K562 (cell line): Measurements from ENCODE around the gene KLHL9. TPM values are rescaled to one million over a fixed set of nuclear protein-coding genes. Genes with fewer than 3 reads are reported as not detected.

Experiments used
- ATAC-seq: fragments of 200-7000 bp; cut with Tn5 transposase; 3 replicates; pipeline ENCODE4 v1.9.1; 2020; ENCODE audit warnings: moderate library complexity
- BruUV-seq: library from RNA; stranded (reverse); fragments of 400-500 nt; replicated peaks from 2 replicates; lab custom pipeline; 2021; lab: Mats Ljungman, UMichigan
- CTCF ChIA-PET: fragments of 300-600 bp; formaldehyde crosslinking; extraction: SDS; loops from one replicate; lab custom pipeline; 2021; ENCODE audit warnings: low intra/inter-chr PET ratio; lab: Yijun Ruan, JAX
- POLR2A ChIA-PET: fragments of 300-600, 350-650 bp; sonication (Branson Sonifier 250); formaldehyde crosslinking; extraction: SDS; loops from one replicate; lab custom pipeline; 2021; ENCODE audit warnings: antibody characterized with exemption, inconsistent platforms; lab: Yijun Ruan, JAX
- DNase-seq, 4 experiments: peaks; one replicate each; pipeline versions ENCODE4 v3.0.0 to v3.0.0-alpha.2; 2011 to 2018; ENCODE audit warnings: low spot score in 3 of 4, mixed read lengths in 3 of 4; ENCODE audit errors: extremely low read depth in 1 of 4
- FAIRE-seq: peaks from 2 replicates; lab custom pipeline; 2011; peaks lifted over from hg19 to GRCh38; lab: Jason Lieb, UNC
- H2AFZ ChIP-seq: 2 replicates; pipeline ENCODE4 v1.6.0; 2011; ENCODE audit warnings: low read depth, low read length, control low read depth, inconsistent platforms
- H3K27ac ChIP-seq: fragments of 200-600 bp; 3 replicates; pipeline ENCODE4 v1.8.0; 2011; ENCODE audit warnings: low read depth, mild to moderate bottlenecking, control low read depth, inconsistent platforms, low read length, moderate library complexity, mixed read lengths; ENCODE audit errors: extremely low read depth
- H3K27me3 ChIP-seq, 2 experiments: fragments of 300-600 bp in 1 of 2; 2 replicates in 1 of 2; 3 replicates in 1 of 2; pipeline versions ENCODE4 v1.6.0 to v1.8.0; 2011; ENCODE audit warnings: inconsistent platforms in 2 of 2, low read length in 2 of 2, mild to moderate bottlenecking in 1 of 2, mixed read lengths in 1 of 2, moderate library complexity in 1 of 2; ENCODE audit not compliant: control insufficient read depth in 2 of 2, insufficient read depth in 2 of 2
- H3K36me3 ChIP-seq: fragments of 300-600 bp; 3 replicates; pipeline ENCODE4 v1.8.0; 2011; ENCODE audit warnings: mild to moderate bottlenecking, low read length, inconsistent platforms; ENCODE audit not compliant: control insufficient read depth, insufficient read depth
- H3K4me1 ChIP-seq, 2 experiments: fragments of 200-600 bp in 1 of 2; replicated peaks in 1 of 2; 2 replicates in 1 of 2; 3 replicates in 1 of 2; pipeline versions ENCODE4 v1.5.1 to v1.8.0; 2011; ENCODE audit warnings: inconsistent platforms in 2 of 2, low read length in 2 of 2, mild to moderate bottlenecking in 1 of 2, mixed read lengths in 1 of 2, moderate library complexity in 1 of 2; ENCODE audit not compliant: control insufficient read depth in 2 of 2, insufficient read depth in 2 of 2
- H3K4me2 ChIP-seq: 2 replicates; pipeline ENCODE4 v1.6.1; 2011; ENCODE audit warnings: low read length, control low read depth, inconsistent platforms, mixed read lengths; ENCODE audit not compliant: insufficient read depth
- H3K4me3 ChIP-seq: fragments of 200-600 bp; sonication (generic), shearing (Covaris generic); 2 replicates; pipeline ENCODE4 v1.5.1; 2016; ENCODE audit warnings: control low read depth, inconsistent platforms
- H3K79me2 ChIP-seq: fragments of 200-600 bp; 3 replicates; pipeline ENCODE4 v1.8.0; 2011; ENCODE audit warnings: low read length, inconsistent platforms; ENCODE audit not compliant: control insufficient read depth, insufficient read depth
- H3K9ac ChIP-seq, 2 experiments: 2 replicates each; pipeline versions ENCODE4 v1.6.0 to v1.6.1; 2011; ENCODE audit warnings: low read depth in 2 of 2, low read length in 2 of 2, control low read depth in 1 of 2, inconsistent platforms in 1 of 2, mild to moderate bottlenecking in 1 of 2, mixed read lengths in 1 of 2; ENCODE audit not compliant: insufficient read depth in 1 of 2
- H3K9me1 ChIP-seq: one replicate; pipeline ENCODE4 v1.6.0; 2011; ENCODE audit warnings: inconsistent platforms, mild to moderate bottlenecking, low read length, moderate library complexity; ENCODE audit not compliant: control insufficient read depth, insufficient read depth
- H3K9me3 ChIP-seq: replicated peaks from 2 replicates; pipeline ENCODE4 v1.5.1; 2011; ENCODE audit warnings: low read depth, low read length, inconsistent platforms; ENCODE audit not compliant: control insufficient read depth, insufficient read depth
- H4K20me1 ChIP-seq: replicated peaks from 2 replicates; pipeline ENCODE4 v1.6.1; 2011; ENCODE audit warnings: low read length, inconsistent platforms, mixed read lengths; ENCODE audit not compliant: control insufficient read depth, insufficient read depth
- FOXJ2 ChIP-seq: fragments of 200-800 bp; sonication (Bioruptor generic); IDR thresholded peaks from 2 replicates; pipeline ENCODE4 v1.6.1; 2016; ENCODE audit warnings: missing genetic modification characterization, missing compliant biosample characterization
- PPARD ChIP-seq: fragments of 250-450 bp; sonication (Bioruptor Pico); IDR thresholded peaks from 2 replicates; pipeline ENCODE4 v1.8.0; 2022; ENCODE audit warnings: inconsistent platforms, mild to moderate bottlenecking, moderate library complexity
- WGBS: fragments of 100-300 bp; shearing (Covaris generic); methylation state at CpG from one replicate; pipeline ENCODE4 v1.1.6; 2016; ENCODE audit warnings: low coverage, mixed read lengths; ENCODE audit not compliant: insufficient coverage; ENCODE audit errors: missing lambda C conversion rate; 5-methylcytosine and 5-hydroxymethylcytosine counted together
- in situ Hi-C: fragments of 300-500 bp; cut with MboI; formaldehyde crosslinking; loops from 4 replicates; pipeline ENCODE4 v1.15.0; 2018; ENCODE audit warnings: inconsistent platforms, mixed read lengths
- intact Hi-C: fragments of 100-400 bp; cut with micrococcal nuclease; formaldehyde crosslinking; loops from 2 replicates; pipeline ENCODE4 v1.14.2; 2022
- polyA plus RNA-seq, 8 experiments: library from polyadenylated mRNA; depleted of rRNA in 4 of 8; stranded (reverse) in 5 of 8; unstranded in 3 of 8; fragments of >200 nt; fragmentation: Nextera tagmentation in 2 of 8; fragmentation: Illumina TruSeq in 1 of 8; extraction: Ambion mirVana in 2 of 8; extraction: Trizol in 1 of 8; gene quantifications; 2 replicates each; pipeline versions ENCODE4 v1.2.1 to v1.2.3, GENCODE V29; 2011 to 2014; ENCODE audit warnings: inconsistent platforms in 1 of 8, missing spikeins in 1 of 8
- total RNA-seq, 7 experiments: library from RNA; depleted of rRNA in 6 of 7; stranded (reverse); fragments of >200 nt in 6 of 7; fragmentation: Illumina TruSeq in 2 of 7; extraction: Trizol in 2 of 7; gene quantifications; 2 replicates each; pipeline versions ENCODE4 v1.2.1 to v1.2.3, GENCODE V29; 2011 to 2021; ENCODE audit warnings: low replicate concordance in 1 of 7
- TF ChIP-seq, protein P1 (sequence below): sonication (generic); formaldehyde crosslinking; IDR thresholded peaks from 2 replicates; pipeline ENCODE4 v1.8.0; 2022; ENCODE audit warnings: mild to moderate bottlenecking, missing genetic modification reagents
- TF ChIP-seq, protein P2 (sequence below): fragments of 200-800 bp; sonication (Bioruptor generic); IDR thresholded peaks from 2 replicates; pipeline ENCODE4 v1.6.1; 2017; ENCODE audit warnings: missing genetic modification characterization, missing compliant biosample characterization
- TF ChIP-seq, protein P3 (sequence below): fragments of 450-650 bp; IDR thresholded peaks from 2 replicates; pipeline ENCODE4 v1.6.1; 2017; ENCODE audit warnings: antibody characterized with exemption, mild to moderate bottlenecking
- TF ChIP-seq, protein P4 (sequence below): fragments of 450-650 bp; IDR thresholded peaks from 2 replicates; pipeline ENCODE4 v1.6.1; 2016; ENCODE audit warnings: low read depth

KLHL9 gene
- total and polyA plus RNA-seq, 9 of the 15 experiments (the other 6 are each of a cell fraction or from before 2014, with no cell fraction given), result 0.04 TPM; not detected in 8

DNA sequence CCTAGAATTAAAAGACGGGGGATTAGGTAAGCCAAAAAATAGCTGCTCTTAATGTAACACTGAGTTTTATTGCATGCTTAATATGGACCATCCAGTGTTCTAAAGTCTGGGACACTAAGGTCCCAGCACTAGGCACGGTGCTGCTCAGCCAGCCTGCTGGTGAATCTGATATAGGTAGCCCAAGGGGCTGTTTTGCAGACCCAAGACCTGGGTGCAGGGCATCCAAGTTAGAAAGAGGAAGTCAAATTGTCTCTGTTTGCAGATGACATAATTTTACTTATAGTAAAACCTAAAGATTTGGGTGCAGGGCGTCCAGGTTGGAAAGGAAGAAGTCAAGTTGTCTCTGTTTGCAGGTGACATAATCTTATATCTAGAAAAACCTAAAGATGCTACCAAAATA is 47.9 kb downstream of the KLHL9 start:
- no TSS peak for BruUV-seq
- H3K27ac ChIP-seq, result no peak overlapping the region
- FAIRE-seq, result no peak
- no peak overlapping the region for H3K9ac ChIP-seq
- no peaks in the 10 kb centered on the region for H3K27me3 ChIP-seq
- no peaks in the 10 kb centered on the region for H4K20me1 ChIP-seq
- H3K9me1 ChIP-seq, result no peaks in the 10 kb centered on the region
- no peak for ATAC-seq
- ChIA-PET POLR2A (no interaction called here), CTCF (no interaction called here)
- H3K4me3 ChIP-seq, result no peak overlapping the region
- intact Hi-C loops, result no loop called here
- no peak overlapping the region for H3K4me2 ChIP-seq
- in situ Hi-C loops, result no loop called here
- H3K79me2 ChIP-seq, result no peaks in the 10 kb centered on the region
- no peak overlapping the region for H2AFZ ChIP-seq
- no peak for DNase-seq
- no peaks in the 10 kb centered on the region for H3K4me1 ChIP-seq
- no CpG with 5 or more reads among the region's 3 CpGs for WGBS
- H3K36me3 ChIP-seq, result no peaks in the 10 kb centered on the region
- no peaks in the 10 kb centered on the region for H3K9me3 ChIP-seq
- TF ChIP-seq, protein P1, sequence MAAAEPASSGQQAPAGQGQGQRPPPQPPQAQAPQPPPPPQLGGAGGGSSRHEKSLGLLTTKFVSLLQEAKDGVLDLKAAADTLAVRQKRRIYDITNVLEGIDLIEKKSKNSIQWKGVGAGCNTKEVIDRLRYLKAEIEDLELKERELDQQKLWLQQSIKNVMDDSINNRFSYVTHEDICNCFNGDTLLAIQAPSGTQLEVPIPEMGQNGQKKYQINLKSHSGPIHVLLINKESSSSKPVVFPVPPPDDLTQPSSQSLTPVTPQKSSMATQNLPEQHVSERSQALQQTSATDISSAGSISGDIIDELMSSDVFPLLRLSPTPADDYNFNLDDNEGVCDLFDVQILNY, result no peak
- TF ChIP-seq, protein P2, sequence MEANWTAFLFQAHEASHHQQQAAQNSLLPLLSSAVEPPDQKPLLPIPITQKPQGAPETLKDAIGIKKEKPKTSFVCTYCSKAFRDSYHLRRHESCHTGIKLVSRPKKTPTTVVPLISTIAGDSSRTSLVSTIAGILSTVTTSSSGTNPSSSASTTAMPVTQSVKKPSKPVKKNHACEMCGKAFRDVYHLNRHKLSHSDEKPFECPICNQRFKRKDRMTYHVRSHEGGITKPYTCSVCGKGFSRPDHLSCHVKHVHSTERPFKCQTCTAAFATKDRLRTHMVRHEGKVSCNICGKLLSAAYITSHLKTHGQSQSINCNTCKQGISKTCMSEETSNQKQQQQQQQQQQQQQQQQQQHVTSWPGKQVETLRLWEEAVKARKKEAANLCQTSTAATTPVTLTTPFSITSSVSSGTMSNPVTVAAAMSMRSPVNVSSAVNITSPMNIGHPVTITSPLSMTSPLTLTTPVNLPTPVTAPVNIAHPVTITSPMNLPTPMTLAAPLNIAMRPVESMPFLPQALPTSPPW (CRISPR knock-in tag), result no peak
- TF ChIP-seq, protein P3, sequence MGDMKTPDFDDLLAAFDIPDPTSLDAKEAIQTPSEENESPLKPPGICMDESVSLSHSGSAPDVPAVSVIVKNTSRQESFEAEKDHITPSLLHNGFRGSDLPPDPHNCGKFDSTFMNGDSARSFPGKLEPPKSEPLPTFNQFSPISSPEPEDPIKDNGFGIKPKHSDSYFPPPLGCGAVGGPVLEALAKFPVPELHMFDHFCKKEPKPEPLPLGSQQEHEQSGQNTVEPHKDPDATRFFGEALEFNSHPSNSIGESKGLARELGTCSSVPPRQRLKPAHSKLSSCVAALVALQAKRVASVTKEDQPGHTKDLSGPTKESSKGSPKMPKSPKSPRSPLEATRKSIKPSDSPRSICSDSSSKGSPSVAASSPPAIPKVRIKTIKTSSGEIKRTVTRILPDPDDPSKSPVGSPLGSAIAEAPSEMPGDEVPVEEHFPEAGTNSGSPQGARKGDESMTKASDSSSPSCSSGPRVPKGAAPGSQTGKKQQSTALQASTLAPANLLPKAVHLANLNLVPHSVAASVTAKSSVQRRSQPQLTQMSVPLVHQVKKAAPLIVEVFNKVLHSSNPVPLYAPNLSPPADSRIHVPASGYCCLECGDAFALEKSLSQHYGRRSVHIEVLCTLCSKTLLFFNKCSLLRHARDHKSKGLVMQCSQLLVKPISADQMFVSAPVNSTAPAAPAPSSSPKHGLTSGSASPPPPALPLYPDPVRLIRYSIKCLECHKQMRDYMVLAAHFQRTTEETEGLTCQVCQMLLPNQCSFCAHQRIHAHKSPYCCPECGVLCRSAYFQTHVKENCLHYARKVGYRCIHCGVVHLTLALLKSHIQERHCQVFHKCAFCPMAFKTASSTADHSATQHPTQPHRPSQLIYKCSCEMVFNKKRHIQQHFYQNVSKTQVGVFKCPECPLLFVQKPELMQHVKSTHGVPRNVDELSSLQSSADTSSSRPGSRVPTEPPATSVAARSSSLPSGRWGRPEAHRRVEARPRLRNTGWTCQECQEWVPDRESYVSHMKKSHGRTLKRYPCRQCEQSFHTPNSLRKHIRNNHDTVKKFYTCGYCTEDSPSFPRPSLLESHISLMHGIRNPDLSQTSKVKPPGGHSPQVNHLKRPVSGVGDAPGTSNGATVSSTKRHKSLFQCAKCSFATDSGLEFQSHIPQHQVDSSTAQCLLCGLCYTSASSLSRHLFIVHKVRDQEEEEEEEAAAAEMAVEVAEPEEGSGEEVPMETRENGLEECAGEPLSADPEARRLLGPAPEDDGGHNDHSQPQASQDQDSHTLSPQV, result no peak
- TF ChIP-seq PPARD (CRISPR knock-in tag), result no peak
- no peak for TF ChIP-seq FOXJ2
- TF ChIP-seq, protein P4, sequence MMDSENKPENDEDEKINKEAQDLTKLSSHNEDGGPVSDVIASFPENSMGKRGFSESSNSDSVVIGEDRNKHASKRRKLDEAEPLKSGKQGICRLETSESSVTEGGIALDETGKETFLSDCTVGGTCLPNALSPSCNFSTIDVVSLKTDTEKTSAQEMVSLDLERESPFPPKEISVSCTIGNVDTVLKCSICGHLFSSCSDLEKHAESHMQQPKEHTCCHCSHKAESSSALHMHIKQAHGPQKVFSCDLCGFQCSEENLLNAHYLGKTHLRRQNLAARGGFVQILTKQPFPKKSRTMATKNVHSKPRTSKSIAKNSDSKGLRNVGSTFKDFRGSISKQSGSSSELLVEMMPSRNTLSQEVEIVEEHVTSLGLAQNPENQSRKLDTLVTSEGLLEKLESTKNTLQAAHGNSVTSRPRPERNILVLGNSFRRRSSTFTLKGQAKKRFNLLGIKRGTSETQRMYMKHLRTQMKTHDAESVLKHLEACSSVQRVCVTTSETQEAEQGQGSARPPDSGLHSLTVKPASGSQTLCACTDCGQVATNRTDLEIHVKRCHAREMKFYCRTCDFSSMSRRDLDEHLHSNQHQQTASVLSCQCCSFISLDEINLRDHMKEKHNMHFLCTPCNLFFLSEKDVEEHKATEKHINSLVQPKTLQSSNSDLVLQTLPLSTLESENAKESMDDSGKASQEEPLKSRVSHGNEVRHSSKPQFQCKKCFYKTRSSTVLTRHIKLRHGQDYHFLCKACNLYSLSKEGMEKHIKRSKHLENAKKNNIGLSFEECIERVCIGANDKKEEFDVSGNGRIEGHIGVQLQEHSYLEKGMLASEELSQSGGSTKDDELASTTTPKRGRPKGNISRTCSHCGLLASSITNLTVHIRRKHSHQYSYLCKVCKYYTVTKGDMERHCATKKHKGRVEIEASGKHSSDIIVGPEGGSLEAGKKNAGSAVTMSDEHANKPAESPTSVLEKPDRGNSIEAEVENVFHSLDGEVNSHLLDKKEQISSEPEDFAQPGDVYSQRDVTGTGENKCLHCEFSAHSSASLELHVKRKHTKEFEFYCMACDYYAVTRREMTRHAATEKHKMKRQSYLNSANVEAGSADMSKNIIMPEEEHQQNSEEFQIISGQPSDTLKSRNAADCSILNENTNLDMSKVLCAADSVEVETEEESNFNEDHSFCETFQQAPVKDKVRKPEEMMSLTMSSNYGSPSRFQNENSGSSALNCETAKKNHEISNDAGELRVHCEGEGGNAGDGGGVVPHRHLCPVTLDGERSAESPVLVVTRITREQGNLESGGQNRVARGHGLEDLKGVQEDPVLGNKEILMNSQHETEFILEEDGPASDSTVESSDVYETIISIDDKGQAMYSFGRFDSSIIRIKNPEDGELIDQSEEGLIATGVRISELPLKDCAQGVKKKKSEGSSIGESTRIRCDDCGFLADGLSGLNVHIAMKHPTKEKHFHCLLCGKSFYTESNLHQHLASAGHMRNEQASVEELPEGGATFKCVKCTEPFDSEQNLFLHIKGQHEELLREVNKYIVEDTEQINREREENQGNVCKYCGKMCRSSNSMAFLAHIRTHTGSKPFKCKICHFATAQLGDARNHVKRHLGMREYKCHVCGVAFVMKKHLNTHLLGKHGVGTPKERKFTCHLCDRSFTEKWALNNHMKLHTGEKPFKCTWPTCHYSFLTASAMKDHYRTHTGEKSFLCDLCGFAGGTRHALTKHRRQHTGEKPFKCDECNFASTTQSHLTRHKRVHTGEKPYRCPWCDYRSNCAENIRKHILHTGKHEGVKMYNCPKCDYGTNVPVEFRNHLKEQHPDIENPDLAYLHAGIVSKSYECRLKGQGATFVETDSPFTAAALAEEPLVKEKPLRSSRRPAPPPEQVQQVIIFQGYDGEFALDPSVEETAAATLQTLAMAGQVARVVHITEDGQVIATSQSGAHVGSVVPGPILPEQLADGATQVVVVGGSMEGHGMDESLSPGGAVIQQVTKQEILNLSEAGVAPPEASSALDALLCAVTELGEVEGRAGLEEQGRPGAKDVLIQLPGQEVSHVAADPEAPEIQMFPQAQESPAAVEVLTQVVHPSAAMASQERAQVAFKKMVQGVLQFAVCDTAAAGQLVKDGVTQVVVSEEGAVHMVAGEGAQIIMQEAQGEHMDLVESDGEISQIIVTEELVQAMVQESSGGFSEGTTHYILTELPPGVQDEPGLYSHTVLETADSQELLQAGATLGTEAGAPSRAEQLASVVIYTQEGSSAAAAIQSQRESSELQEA, result no peak
